C4-2B (cell line): Measurements from ENCODE around the gene RPL28.
"Not testable (repeated sequence)": the region's sequence is repeated elsewhere in the genome, so short reads cannot be mapped to it uniquely, and the experiment has no call there.

Experiments
- H3K27ac ChIP-seq: fragments of 450-650 bp; 2 replicates; pipeline ENCODE4 v1.5.1; 2017
- ZFX ChIP-seq: fragments of 450-650 bp; IDR thresholded peaks from 2 replicates; pipeline ENCODE4 v1.6.1; 2017
- TF ChIP-seq, protein P1 (sequence below): fragments of 450-650 bp; conservative IDR thresholded peaks from 2 replicates; pipeline ENCODE4 v1.5.1; 2017; ENCODE audit warnings: mild to moderate bottlenecking

Gene RPL28

DNA sequence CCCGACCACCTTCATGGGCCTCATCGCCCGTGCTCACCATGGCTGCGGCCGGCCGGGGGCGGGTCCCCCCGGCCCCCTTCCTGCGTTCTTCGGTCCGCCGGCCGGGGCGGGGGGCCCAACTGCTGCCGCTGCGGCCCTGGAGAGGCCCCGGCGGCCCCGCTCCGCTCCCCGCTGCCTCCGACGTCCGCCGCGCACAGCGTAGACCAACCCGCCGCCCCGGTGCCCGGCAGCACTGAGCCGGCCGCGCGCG, 21.7 kb downstream of the RPL28 start, which contains the start of gene UBE2S:
UBE2S (minus strand) TSS at position 239 of the 250 bp plus-strand sequence; CDS start at position 40, 199 bp downstream.
- H3K27ac ChIP-seq, result peak within 1 kb of the TSS; percentile 99
- peak; percentile 91; the same call in 1 of the 2 replicates for TF ChIP-seq ZFX

DNA sequence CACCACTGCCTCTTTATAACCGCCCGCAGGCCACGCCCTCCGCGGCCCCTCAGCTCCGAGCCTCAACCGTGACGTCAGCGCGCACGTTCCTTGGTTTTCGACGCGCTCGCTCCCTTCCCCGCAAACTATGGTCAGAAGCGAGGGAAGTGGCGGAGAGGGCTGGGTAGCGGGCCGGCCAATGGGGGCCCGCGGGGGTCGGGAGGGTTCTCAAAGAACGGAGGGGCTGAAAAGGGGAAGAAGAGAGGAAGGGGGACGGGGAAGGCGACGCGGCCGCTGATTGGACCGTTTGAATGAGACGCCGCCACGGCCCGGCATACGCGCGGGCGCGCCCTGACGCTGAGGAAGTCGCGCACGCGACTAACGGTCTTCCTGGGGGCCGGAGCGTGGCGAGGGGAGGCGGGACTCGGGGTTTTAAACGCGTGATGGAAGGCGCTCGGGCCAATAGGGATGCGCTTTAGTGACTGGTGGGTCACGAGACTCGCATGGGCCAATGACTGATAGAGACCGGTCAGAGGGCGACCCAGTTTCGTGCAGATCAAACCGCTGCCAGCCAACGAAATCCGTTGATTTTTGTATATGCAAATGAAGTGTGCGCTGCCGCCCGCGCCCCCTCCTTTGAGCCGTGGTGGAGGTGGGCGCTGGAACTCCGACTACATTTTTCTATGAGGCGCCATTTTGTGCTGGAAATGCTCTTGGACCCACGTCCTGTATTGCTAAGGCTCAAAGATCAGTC, 22.2 kb downstream of the RPL28 start:
- peak overlapping the region; percentile 99 for H3K27ac ChIP-seq
- TF ChIP-seq, protein P1, sequence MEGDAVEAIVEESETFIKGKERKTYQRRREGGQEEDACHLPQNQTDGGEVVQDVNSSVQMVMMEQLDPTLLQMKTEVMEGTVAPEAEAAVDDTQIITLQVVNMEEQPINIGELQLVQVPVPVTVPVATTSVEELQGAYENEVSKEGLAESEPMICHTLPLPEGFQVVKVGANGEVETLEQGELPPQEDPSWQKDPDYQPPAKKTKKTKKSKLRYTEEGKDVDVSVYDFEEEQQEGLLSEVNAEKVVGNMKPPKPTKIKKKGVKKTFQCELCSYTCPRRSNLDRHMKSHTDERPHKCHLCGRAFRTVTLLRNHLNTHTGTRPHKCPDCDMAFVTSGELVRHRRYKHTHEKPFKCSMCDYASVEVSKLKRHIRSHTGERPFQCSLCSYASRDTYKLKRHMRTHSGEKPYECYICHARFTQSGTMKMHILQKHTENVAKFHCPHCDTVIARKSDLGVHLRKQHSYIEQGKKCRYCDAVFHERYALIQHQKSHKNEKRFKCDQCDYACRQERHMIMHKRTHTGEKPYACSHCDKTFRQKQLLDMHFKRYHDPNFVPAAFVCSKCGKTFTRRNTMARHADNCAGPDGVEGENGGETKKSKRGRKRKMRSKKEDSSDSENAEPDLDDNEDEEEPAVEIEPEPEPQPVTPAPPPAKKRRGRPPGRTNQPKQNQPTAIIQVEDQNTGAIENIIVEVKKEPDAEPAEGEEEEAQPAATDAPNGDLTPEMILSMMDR, result no peak
- no peak for TF ChIP-seq ZFX

DNA sequence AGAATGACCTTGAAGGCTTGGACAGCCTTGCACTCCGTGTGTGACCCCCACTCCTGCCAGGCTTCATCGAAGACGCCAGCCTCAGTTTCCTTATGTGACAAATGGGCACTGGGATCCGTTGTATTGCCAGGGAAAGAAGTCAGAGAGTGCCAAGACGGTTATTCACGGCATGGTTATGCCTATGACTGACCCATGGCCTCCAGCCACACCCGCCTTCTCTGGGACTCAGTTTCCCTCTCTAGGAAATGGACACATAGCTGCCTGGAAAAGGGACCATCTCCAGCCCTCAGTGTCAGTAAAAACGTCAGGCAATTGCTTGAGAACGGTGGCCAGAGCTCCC, 22.8 kb downstream of the RPL28 start:
- TF ChIP-seq, protein P1, result no peak
- TF ChIP-seq ZFX, result no peak
- H3K27ac ChIP-seq, result peak overlapping the region; percentile 99

DNA sequence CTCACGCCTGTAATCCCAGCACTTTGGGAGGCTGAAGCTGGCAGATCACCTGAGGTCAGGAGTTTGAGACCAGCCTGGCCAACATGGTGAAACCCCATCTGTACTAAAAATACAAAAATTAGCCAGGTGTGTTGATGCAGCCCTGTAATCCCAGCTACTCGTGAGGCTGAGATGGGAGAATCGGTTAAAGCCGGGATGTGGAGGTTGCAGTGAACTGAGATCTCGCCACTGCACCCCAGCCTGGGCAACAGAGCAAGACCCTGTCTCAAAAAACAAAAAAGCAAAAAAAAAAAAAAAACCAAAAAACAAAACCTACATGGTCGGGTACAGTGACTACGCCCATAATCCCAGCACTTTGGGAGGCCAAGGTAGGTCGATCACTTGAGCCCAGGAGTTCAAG, 23.4 kb downstream of the RPL28 start:
- peak overlapping the region; percentile 99 for H3K27ac ChIP-seq

DNA sequence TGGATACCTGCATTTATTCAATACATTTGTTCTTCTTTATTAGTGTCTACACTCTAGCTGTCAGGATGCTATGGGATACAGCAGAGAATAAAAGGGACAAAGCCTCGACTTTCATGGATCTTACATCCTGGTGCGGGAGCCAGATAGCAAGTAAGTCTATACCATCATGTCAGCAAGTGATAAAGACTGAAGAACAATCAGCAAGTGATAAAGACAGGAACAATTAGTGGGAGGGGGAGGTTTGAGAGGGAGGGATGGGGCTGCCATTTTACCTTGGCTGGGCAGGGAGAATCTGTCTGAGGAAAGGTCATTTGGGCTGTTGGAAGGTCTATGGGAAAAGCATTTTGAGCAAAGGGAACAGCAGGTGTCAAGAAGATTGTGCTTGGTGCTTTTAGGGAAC, 24.4 kb downstream of the RPL28 start:
- no peak overlapping the region for H3K27ac ChIP-seq
- TF ChIP-seq ZFX, result no peak
- TF ChIP-seq, protein P1, result no peak

DNA sequence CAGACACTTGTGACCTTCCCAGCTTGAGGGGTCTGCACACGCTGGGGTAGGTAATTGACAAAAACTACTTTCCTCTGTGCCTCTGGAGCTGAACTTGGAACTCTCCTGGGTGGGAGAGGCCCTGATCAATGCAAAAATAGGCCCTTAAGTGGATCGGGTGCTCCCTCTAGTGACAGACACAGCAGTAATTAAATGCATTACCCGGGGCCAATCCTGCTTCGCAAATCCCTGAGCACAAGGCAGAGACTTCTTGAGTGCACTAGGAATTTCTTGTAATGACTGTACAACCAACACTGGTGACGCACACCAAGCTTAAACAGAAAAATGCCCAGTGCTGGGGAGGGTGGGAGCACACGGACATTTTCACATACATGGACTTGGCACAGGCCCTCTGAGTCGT, 32.5 kb downstream of the RPL28 start:
- H3K27ac ChIP-seq, result no peak overlapping the region
- TF ChIP-seq, protein P1, result peak; percentile 83
- TF ChIP-seq ZFX, result no peak

DNA sequence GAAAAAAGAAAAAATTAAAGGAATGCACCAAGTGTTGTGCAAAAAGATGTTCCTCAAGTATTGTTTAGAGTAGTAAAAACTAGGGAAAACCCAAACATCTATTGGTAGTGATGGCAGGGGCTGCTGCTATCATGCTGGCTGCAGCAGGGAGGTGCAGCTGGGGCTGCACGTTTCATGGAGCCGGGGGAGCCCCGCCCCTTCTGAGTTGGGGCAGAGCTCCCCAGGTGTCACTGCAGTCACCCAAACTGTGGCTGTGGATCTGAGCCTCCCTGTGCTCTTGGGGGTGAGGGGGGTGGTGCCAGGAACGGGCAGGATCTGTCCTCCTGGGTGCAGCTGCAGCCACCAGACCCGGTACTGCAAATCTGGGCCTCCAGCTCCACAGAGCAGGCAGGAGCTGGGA, 33.4 kb downstream of the RPL28 start:
- TF ChIP-seq, protein P1, result no peak
- TF ChIP-seq ZFX, result no peak
- H3K27ac ChIP-seq, result no peak overlapping the region

DNA sequence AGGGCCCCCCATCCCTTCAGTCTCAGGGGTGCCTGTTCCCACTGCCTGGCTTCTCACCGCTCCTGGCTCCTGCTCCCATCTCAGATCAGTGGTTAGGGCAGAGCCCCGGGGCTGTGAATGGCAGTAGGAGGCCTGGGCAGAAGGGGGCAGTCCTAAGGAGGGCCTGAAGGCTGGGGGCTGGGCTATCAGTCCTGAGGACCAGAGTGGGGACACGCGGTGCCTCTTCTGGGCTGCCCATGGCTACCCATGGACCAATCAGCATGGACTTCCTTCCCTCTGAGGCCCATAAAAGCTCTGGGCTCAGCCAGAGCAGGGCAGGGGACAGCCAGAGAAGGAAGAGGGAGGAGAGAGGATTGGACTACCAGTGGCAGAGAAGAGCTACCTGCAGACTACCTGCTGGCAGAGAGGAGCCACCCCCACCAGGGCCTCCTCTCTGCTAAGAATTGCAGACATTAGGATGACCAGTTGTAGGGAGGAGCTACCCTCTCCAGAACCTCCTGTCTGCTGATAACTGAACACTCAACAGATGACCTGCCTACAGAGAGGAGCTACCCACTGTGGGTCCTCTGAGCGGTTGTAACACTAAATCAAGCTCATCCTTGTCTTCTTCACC, 34.0 kb downstream of the RPL28 start:
- no peak for TF ChIP-seq ZFX
- TF ChIP-seq, protein P1, result no peak
- no peak overlapping the region for H3K27ac ChIP-seq

DNA sequence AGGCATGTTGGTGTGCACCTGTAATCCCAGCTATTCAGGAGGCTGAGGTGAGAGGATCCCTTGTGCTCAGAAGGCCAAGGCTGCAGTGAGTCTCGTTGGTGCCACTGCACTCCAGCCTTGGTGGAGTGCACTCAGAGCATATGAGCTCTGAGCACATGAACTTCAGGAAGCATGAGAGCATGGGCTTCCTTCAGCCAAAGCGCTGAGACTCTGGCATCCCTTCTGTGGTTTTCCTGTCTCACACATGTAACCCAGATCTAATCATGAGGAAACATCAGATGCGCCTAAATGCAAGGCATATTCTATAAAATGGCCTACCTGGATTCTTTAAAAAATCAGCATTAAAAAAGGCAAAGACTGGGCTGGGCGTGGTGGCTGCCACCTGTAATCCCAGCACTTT, 35.5 kb downstream of the RPL28 start:
- H3K27ac ChIP-seq, result not testable (repeated sequence)
